ENCODE results near the gene MAD1L1. TPM values are rescaled to one million over a fixed set of nuclear protein-coding genes. Genes with fewer than 3 reads are reported as not detected.
"Not testable (repeated sequence)": the region's sequence is repeated elsewhere in the genome, so short reads cannot be mapped to it uniquely, and the experiment has no call there.

Gene MAD1L1
- total RNA-seq, 1 experiment from 2014 or later, result 43.8 TPM

DNA sequence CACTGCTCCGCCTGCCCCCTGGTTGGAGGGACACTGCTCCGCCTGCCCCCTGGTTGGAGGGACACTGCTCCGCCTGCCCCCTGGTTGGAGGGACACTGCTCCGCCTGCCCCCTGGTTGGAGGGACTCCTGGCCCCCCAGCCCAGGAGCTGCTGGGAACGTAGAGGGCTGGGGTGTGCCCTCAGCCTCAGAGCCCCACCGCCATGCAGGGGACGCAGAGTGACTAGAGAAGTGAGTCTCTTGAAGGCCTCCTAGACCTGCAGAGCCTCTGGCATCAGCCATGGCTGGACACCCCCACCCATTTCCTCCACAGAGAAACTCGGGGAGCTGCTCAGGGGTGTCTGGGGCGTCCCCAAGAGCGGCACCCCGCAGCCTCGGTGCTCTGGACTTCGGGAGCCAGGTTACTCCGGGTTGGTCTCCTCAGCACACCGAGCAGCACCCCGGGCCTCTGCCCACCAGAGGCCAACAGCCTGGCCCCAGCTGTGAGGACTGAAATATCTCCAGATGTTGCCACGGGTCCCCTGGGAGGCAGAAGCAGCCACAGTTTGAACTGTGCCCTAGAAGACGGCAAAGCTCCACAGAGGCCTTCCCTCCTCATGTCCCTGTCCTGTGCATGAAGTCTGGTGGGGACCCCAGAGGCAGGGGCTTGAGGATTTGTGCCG lies 370.8 kb downstream of the MAD1L1 start (continued):
- TF ChIP-seq FOXP1 (CRISPR knock-in tag; IDR thresholded peaks at IDR 0.05; ENCODE audit: borderline replicate concordance) (no peak), SMAD4 (CRISPR knock-in tag; IDR thresholded peaks at IDR 0.05) (no peak), IRF2 (CRISPR knock-in tag; IDR thresholded peaks at IDR 0.05; ENCODE audit: borderline replicate concordance, low read depth) (no peak), FOXK1 (CRISPR knock-in tag; IDR thresholded peaks at IDR 0.05) (no peak)

DNA sequence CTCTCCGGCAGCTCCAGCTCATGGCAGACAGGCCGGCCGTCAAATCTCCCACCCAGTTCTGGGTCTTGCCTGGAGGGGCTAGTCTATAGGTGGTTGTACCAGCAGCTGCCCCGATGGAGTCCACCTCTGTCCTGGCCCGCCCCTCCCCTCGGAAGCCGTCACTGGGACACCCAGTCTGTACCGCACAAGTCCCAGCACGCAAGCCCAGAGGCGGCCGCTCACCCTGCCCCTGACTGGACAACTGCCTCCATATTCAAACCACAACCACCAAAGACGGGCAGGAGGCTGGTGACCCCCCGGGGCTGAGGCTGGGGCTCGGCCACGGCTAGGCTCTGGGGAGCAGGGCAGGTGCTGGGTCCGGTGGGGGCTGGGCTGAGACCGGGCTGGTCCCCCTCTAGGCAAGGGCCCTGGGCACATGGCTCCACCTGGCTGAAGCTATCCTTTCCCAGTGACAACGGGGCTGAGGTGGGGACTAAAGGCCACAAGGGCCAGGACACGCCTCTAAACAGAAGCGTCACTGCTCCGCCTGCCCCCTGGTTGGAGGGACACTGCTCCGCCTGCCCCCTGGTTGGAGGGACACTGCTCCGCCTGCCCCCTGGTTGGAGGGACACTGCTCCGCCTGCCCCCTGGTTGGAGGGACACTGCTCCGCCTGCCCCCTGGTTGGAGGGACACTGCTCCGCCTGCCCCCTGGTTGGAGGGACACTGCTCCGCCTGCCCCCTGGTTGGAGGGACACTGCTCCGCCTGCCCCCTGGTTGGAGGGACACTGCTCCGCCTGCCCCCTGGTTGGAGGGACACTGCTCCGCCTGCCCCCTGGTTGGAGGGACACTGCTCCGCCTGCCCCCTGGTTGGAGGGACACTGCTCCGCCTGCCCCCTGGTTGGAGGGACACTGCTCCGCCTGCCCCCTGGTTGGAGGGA lies 371.6 kb downstream of the MAD1L1 start:
- H3K9me3 Mint-ChIP-seq; ATAC-seq; H3K4me3 Mint-ChIP-seq; POLR2A ChIA-PET; CTCF ChIA-PET; DNase-seq (ENCODE audit: low spot score); H3K27me3 Mint-ChIP-seq (ENCODE audit: low read depth); H3K36me3 Mint-ChIP-seq; H3K27ac Mint-ChIP-seq: not testable (repeated sequence)
- H3K4me1 Mint-ChIP-seq, result peaks cover 12% of the 10 kb centered on the region

DNA sequence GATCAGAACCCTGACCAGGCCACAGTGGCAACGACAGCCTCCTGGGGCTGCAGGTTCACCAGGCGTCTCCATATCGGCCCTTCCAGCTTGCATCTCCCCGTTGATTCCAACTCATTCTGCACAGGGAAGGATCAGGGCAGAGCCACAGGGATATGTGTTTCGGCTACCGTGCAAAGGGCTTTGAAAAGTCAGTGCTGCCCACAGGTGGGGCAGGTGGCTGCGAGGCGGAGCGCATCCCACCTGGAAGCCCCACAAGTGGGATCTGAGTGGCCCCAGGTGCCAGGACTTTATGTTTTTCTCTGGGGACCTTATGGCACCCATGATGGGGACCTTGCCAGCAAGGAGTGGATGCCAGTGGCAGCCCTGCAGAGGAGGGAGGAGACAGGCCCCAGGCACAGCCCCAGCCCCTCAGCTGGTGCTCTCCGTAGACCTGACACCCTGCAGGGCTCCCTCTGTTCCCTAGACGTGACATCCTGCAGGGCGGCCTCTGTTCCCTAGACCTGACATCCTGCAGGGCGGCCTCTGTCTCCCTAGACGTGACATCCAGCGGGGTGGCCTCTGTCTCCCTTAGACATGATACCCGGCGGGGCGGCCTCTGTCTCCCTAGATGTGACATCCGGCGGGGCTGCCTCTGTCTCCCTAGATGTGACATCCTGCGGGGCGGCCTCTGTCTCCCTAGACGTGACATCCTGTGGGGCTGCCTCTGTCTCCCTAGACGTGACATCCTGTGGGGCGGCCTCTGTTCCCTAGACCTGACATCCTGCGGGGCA lies 373.3 kb downstream of the MAD1L1 start:
- DNase-seq (ENCODE audit: low spot score) (no peak), ATAC-seq (no peak)
- POLR2A ChIA-PET, result no interaction called here
- Mint-ChIP-seq H3K4me3 (no peak overlapping the region), H3K9me3 (no peaks in the 10 kb centered on the region), H3K4me1 (0 out of 2 replicates have a peak, but pooled peaks cover 7% of the 10 kb centered on the region), H3K27ac (no peak overlapping the region), H3K27me3 (ENCODE audit: low read depth) (no peaks in the 10 kb centered on the region), H3K36me3 (no peaks in the 10 kb centered on the region)
- CTCF ChIA-PET, result interaction anchor here (0.9 kb wide), 1 partner anchor 24 kb away, joined by 3 read pairs; no protein-coding TSS in a partner anchor
- TF ChIP-seq, protein P1, sequence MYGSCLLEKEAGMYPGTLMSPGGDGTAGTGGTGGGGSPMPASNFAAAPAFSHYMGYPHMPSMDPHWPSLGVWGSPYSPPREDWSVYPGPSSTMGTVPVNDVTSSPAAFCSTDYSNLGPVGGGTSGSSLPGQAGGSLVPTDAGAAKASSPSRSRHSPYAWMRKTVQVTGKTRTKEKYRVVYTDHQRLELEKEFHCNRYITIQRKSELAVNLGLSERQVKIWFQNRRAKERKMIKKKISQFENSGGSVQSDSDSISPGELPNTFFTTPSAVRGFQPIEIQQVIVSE (CRISPR knock-in tag; IDR thresholded peaks at IDR 0.05; ENCODE audit: borderline replicate concordance), result no peak
- TF ChIP-seq, protein P2, sequence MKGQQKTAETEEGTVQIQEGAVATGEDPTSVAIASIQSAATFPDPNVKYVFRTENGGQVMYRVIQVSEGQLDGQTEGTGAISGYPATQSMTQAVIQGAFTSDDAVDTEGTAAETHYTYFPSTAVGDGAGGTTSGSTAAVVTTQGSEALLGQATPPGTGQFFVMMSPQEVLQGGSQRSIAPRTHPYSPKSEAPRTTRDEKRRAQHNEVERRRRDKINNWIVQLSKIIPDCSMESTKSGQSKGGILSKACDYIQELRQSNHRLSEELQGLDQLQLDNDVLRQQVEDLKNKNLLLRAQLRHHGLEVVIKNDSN (CRISPR knock-in tag; IDR thresholded peaks at IDR 0.05), result no peak
- TF ChIP-seq, protein P3, sequence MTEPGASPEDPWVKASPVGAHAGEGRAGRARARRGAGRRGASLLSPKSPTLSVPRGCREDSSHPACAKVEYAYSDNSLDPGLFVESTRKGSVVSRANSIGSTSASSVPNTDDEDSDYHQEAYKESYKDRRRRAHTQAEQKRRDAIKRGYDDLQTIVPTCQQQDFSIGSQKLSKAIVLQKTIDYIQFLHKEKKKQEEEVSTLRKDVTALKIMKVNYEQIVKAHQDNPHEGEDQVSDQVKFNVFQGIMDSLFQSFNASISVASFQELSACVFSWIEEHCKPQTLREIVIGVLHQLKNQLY (CRISPR knock-in tag; IDR thresholded peaks at IDR 0.05), result no peak
- TF ChIP-seq, protein P4, sequence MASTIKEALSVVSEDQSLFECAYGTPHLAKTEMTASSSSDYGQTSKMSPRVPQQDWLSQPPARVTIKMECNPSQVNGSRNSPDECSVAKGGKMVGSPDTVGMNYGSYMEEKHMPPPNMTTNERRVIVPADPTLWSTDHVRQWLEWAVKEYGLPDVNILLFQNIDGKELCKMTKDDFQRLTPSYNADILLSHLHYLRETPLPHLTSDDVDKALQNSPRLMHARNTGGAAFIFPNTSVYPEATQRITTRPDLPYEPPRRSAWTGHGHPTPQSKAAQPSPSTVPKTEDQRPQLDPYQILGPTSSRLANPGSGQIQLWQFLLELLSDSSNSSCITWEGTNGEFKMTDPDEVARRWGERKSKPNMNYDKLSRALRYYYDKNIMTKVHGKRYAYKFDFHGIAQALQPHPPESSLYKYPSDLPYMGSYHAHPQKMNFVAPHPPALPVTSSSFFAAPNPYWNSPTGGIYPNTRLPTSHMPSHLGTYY (CRISPR knock-in tag; IDR thresholded peaks at IDR 0.05), result no peak
- TF ChIP-seq, protein P5, sequence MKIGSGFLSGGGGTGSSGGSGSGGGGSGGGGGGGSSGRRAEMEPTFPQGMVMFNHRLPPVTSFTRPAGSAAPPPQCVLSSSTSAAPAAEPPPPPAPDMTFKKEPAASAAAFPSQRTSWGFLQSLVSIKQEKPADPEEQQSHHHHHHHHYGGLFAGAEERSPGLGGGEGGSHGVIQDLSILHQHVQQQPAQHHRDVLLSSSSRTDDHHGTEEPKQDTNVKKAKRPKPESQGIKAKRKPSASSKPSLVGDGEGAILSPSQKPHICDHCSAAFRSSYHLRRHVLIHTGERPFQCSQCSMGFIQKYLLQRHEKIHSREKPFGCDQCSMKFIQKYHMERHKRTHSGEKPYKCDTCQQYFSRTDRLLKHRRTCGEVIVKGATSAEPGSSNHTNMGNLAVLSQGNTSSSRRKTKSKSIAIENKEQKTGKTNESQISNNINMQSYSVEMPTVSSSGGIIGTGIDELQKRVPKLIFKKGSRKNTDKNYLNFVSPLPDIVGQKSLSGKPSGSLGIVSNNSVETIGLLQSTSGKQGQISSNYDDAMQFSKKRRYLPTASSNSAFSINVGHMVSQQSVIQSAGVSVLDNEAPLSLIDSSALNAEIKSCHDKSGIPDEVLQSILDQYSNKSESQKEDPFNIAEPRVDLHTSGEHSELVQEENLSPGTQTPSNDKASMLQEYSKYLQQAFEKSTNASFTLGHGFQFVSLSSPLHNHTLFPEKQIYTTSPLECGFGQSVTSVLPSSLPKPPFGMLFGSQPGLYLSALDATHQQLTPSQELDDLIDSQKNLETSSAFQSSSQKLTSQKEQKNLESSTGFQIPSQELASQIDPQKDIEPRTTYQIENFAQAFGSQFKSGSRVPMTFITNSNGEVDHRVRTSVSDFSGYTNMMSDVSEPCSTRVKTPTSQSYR (CRISPR knock-in tag; IDR thresholded peaks at IDR 0.05), result no peak
- TF ChIP-seq ZNF138 (CRISPR knock-in tag; conservative IDR thresholded peaks at IDR 0.05), result no peak
- TF ChIP-seq TEAD4 (CRISPR knock-in tag; IDR thresholded peaks at IDR 0.05), result no peak
